MCF 10A (cell line): Measurements from ENCODE around the gene CLMN. TPM values are rescaled to one million over a fixed set of nuclear protein-coding genes. Genes with fewer than 3 reads are reported as not detected.

Experiments used
- BruUV-seq: library from RNA; stranded (reverse); fragments of 400-500 nt; replicated peaks from 2 replicates; lab custom pipeline; 2021; lab: Mats Ljungman, UMichigan
- CTCF ChIA-PET: fragments of 300-600 bp; sonication (Branson Sonifier 250); formaldehyde crosslinking; extraction: SDS; loops from one replicate; lab custom pipeline; 2021; ENCODE audit warnings: antibody characterized with exemption, inconsistent platforms; lab: Yijun Ruan, JAX
- POLR2A ChIA-PET: fragments of 300-600, 350-650 bp; sonication (Branson Sonifier 250); formaldehyde crosslinking; extraction: SDS; loops from one replicate; lab custom pipeline; 2020; ENCODE audit warnings: antibody characterized with exemption, inconsistent platforms; lab: Yijun Ruan, JAX
- DNase-seq: peaks from one replicate; pipeline ENCODE4 v3.0.0-alpha.2; 2018; ENCODE audit not compliant: unreplicated experiment
- H3K27ac Mint-ChIP-seq: one replicate; pipeline ENCODE4 v1.8.0; 2022; ENCODE audit warnings: mild to moderate bottlenecking, low read depth, mixed read lengths; ENCODE audit not compliant: unreplicated experiment
- H3K27me3 Mint-ChIP-seq: one replicate; pipeline ENCODE4 v1.8.0; 2022; ENCODE audit warnings: mixed read lengths; ENCODE audit not compliant: insufficient read depth, unreplicated experiment
- H3K36me3 Mint-ChIP-seq: one replicate; pipeline ENCODE4 v1.8.0; 2022; ENCODE audit warnings: mild to moderate bottlenecking, moderate library complexity, mixed read lengths; ENCODE audit not compliant: insufficient read depth, unreplicated experiment
- H3K4me1 Mint-ChIP-seq: one replicate; pipeline ENCODE4 v1.8.0; 2022; ENCODE audit warnings: mixed read lengths; ENCODE audit not compliant: insufficient read depth, unreplicated experiment
- H3K4me3 Mint-ChIP-seq: one replicate; pipeline ENCODE4 v1.8.0; 2022; ENCODE audit warnings: mild to moderate bottlenecking, moderate library complexity, mixed read lengths; ENCODE audit not compliant: unreplicated experiment
- H3K9me3 Mint-ChIP-seq: one replicate; pipeline ENCODE4 v1.8.0; 2022; ENCODE audit warnings: mixed read lengths; ENCODE audit not compliant: unreplicated experiment
- intact Hi-C: fragments of 100-400 bp; cut with micrococcal nuclease; formaldehyde crosslinking; loops from 2 replicates; pipeline ENCODE4 v1.14.1; 2022
- total RNA-seq: library from RNA; stranded (reverse); gene quantifications from 2 replicates; pipeline ENCODE4 v1.2.3, GENCODE V29; 2022
- TF ChIP-seq, protein P1 (sequence below): fragments of 200-600 bp; IDR thresholded peaks from one replicate; pipeline ENCODE4 v1.8.0; 2022; ENCODE audit warnings: antibody characterized with exemption, mild to moderate bottlenecking; ENCODE audit not compliant: unreplicated experiment

Gene CLMN
- total RNA-seq, 1 experiment from 2014 or later = 17.9 TPM

DNA sequence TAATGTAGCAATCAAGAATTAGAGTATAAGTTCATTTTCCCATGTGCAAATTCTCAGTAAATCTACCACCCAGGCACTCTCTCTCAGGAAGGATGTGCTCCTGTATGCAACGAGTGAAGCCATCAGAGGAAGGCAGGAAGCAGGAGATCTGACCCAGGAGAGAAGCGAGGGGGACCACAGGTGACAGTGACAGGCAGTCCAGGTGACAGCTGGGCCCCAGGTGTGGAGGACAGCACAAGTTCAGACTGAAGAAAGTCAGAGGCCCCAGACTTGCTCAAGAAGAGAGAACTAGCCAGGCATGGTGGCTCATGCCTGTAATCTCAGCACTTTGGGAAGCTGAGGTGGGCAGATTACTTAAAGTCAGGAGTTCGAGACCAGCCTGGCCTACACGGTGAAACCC is 13.8 kb downstream of the CLMN start:
- POLR2A ChIA-PET = interaction anchor here (0.6 to 1.1 kb wide), 2 partner anchors 8 to 41 kb away, joined by 3 to 4 read pairs; no protein-coding TSS in a partner anchor
- no peaks in the 10 kb centered on the region for H3K36me3 Mint-ChIP-seq
- TF ChIP-seq, protein P1, sequence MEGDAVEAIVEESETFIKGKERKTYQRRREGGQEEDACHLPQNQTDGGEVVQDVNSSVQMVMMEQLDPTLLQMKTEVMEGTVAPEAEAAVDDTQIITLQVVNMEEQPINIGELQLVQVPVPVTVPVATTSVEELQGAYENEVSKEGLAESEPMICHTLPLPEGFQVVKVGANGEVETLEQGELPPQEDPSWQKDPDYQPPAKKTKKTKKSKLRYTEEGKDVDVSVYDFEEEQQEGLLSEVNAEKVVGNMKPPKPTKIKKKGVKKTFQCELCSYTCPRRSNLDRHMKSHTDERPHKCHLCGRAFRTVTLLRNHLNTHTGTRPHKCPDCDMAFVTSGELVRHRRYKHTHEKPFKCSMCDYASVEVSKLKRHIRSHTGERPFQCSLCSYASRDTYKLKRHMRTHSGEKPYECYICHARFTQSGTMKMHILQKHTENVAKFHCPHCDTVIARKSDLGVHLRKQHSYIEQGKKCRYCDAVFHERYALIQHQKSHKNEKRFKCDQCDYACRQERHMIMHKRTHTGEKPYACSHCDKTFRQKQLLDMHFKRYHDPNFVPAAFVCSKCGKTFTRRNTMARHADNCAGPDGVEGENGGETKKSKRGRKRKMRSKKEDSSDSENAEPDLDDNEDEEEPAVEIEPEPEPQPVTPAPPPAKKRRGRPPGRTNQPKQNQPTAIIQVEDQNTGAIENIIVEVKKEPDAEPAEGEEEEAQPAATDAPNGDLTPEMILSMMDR = no peak
- no peak overlapping the region for H3K27ac Mint-ChIP-seq
- no peak overlapping the region for H3K4me3 Mint-ChIP-seq
- H3K4me1 Mint-ChIP-seq = no peaks in the 10 kb centered on the region
- no peaks in the 10 kb centered on the region for H3K27me3 Mint-ChIP-seq
- no peak for DNase-seq
- intact Hi-C loops = no loop called here
- no peaks in the 10 kb centered on the region for H3K9me3 Mint-ChIP-seq
- no TSS peak for BruUV-seq
- CTCF ChIA-PET = no interaction called here

DNA sequence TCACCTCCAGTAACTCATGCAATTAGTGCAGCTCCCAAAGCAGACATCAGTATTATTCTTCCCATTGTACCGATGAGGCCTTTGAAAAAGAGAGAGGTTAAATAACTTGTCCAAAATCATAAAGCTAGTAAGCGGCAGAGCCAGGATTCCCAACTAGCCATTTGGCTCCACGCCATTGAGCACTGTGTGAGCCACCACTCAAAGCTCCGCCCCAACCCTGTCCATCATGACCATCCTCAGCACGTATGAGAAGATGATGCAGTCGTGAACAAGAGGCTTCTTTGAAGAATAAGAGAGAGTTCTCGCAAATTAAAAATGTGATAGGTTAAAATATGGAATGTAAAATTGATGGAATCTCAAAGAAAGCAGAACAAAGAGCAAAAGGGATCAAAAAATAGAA is 14.6 kb downstream of the CLMN start:
- Mint-ChIP-seq H3K27ac (no peak overlapping the region), H3K27me3 (no peaks in the 10 kb centered on the region), H3K9me3 (no peaks in the 10 kb centered on the region), H3K4me3 (no peak overlapping the region), H3K4me1 (no peaks in the 10 kb centered on the region), H3K36me3 (no peaks in the 10 kb centered on the region)
- BruUV-seq = no TSS peak
- TF ChIP-seq, protein P1 = no peak
- DNase-seq = no peak
- CTCF ChIA-PET = no interaction called here
- POLR2A ChIA-PET = no interaction called here
- intact Hi-C loops = no loop called here

DNA sequence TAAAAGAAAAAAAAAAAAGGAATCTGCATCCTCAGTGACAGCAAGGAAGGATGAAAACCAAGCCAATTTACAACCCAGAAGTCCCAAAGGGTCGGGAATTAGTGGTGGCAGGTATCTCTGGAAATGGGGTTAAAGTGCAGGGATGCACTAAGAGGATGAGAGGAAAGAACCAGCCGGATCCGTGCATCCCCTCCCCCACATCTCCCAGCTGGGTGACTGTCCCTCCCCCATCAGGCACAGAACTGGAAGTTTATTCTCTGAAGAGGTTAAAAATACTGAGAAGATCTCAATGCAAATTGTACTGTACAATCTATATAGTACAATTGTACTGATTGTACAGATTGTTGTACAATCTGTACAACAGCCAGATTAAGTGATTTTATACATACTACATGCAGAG is 15.4 kb downstream of the CLMN start:
- H3K4me1 Mint-ChIP-seq = no peaks in the 10 kb centered on the region
- ChIA-PET POLR2A (interaction anchor here (0.6 kb wide), 1 partner anchor 35 kb away, joined by 4 read pairs; no protein-coding TSS in a partner anchor), CTCF (no interaction called here)
- H3K4me3 Mint-ChIP-seq = no peak overlapping the region
- BruUV-seq = no TSS peak
- H3K36me3 Mint-ChIP-seq = no peaks in the 10 kb centered on the region
- DNase-seq = no peak
- intact Hi-C loops = no loop called here
- no peaks in the 10 kb centered on the region for H3K9me3 Mint-ChIP-seq
- TF ChIP-seq, protein P1 = no peak
- no peaks in the 10 kb centered on the region for H3K27me3 Mint-ChIP-seq
- no peak overlapping the region for H3K27ac Mint-ChIP-seq

DNA sequence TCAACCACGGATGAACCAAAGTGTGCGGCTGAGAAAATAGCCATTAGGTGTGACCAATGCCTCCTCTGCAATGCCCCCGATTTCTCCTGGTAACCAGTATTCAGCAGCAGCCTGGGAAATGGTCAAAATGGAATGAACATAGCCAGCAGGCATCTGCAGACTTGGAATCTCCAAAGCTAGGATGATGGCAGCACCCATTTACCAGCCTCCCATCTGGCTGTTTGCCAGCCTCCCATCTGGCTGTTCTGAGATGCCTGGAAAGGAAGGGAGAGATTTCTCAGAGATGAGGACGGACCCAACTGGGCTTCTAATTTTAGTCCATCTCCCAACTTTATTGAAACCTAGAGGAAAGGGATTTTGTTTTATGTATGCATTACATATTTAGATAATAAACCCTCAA is 16.2 kb downstream of the CLMN start:
- H3K4me1 Mint-ChIP-seq = no peaks in the 10 kb centered on the region
- TF ChIP-seq, protein P1 = no peak
- CTCF ChIA-PET = no interaction called here
- H3K4me3 Mint-ChIP-seq = no peak overlapping the region
- POLR2A ChIA-PET = no interaction called here
- H3K36me3 Mint-ChIP-seq = no peaks in the 10 kb centered on the region
- H3K27ac Mint-ChIP-seq = no peak overlapping the region
- DNase-seq = no peak
- no peaks in the 10 kb centered on the region for H3K27me3 Mint-ChIP-seq
- BruUV-seq = no TSS peak
- H3K9me3 Mint-ChIP-seq = no peaks in the 10 kb centered on the region
- intact Hi-C loops = no loop called here
